ENCODE data around the gene KRT71. TPM values are rescaled to one million over a fixed set of nuclear protein-coding genes. Genes with fewer than 3 reads are reported as not detected.
"Not testable (repeated sequence)": the region's sequence is repeated elsewhere in the genome, so short reads cannot be mapped to it uniquely, and the experiment has no call there.

KRT71 gene
- polyA plus RNA-seq, 1 donor: not detected

DNA sequence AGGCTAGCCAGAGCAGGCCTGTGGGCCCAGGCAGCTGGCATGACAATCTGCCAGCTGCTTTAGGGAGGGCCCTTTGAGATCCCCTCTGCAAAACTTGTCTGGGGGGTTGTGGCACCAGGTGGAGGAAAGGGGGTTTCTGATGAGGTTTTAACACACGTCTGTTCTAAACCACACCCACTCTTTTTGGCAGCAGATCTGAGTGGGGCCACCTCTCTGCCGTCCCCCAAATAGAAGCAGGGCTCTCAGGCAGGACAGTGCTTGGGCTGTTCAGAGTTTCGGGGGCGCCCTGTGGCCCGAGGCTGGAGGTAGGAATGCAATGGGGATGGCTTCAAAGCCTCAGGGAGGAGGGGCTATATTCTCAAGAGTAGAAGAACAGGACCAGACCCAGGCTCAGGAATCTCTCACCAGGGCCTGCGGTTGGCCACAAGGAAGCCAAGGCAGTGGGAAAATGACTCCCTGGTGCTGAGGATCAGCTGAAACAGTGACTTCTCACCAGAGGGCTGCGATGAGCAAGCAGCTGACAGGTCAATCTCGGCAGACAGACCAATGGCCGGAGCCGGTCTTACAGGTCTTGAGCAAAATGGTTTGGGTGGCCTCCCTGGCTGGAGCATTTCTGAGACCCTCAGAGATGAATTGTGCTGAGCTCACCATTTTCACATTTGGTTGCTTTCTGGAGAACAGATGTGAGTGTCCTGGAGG, 31.2 kb downstream of the KRT71 start:
- no peak for DNase-seq

DNA sequence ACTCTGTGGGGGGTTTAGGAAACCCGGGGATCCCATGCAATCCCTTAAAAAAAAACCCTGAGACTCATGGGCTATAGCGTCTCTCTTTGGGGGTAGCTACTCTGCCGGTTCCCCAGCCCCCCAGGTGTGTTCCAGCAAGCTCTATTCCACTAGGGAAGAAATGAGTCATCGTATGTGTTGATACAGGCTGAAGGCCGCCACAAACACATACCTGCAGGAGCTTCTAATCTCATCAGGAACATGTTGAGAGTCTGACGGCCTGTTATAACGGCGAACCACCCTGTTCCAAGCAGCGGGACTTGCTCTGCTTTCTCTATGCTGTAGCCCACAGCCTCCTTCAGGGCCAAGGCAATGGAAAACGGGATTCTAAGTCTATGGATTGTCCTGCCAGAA, 31.8 kb downstream of the KRT71 start:
- no peak for DNase-seq

DNA sequence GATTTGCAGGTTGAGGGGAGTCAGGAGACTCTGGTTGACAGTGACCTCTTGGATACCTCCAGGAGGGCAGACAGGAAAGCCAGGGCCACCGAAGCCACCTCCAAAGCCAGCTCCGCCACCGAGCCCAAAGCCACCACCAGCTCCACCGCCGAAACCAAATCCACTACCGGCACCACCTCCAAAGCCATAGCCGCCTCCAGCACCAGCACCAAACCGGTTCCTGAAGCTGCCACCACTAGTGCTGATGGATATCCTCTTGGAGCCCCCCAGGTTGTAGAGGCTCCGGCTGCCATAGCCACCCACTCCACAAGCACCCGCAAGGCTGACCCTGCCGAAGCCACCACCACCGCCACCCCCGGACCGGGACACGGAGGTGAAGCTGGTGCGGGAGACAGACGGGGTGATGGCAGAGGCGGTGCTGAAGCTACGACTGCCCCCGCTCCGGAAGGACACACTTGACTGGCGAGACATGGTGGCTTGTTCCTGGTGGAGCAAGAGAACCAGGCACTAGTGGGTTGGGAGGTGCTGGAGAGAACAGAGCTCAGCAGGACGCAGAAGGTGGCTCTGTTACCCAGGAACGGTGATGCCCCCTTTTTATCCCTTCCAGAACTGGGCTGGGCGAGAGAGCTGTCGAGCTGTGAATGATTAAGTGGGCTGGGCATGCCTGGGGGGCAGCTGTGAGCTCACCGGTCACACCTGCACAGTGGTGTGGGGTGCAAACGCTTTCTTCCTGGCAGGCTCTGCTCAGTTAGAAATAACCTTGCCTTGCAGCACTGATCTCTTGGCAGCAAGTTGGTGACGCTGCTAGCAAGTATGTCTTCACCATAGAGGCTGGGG, 32.9 kb downstream of the KRT71 start, which contains the start of gene KRT5:
Gene KRT5 (minus strand): TSS at position 569 of the 837 bp plus-strand sequence. CDS start 98 bp downstream, at position 471.
- no peak for DNase-seq

DNA sequence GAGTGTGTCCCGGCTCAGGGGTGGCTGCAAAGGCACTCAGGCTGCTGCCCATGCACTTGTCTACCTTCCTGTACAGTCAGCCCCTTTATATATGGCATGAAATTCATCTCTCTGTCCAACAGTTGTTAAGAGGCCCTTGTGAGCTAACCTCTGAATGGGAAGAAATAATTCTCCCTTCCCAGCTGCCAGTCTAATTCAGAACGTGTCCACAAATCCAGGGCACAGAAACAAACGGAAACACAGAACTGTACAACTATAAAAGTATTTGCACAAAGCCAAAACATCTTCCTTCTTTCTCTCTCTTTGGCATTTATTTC, 33.6 kb downstream of the KRT71 start:
- no peak for DNase-seq

DNA sequence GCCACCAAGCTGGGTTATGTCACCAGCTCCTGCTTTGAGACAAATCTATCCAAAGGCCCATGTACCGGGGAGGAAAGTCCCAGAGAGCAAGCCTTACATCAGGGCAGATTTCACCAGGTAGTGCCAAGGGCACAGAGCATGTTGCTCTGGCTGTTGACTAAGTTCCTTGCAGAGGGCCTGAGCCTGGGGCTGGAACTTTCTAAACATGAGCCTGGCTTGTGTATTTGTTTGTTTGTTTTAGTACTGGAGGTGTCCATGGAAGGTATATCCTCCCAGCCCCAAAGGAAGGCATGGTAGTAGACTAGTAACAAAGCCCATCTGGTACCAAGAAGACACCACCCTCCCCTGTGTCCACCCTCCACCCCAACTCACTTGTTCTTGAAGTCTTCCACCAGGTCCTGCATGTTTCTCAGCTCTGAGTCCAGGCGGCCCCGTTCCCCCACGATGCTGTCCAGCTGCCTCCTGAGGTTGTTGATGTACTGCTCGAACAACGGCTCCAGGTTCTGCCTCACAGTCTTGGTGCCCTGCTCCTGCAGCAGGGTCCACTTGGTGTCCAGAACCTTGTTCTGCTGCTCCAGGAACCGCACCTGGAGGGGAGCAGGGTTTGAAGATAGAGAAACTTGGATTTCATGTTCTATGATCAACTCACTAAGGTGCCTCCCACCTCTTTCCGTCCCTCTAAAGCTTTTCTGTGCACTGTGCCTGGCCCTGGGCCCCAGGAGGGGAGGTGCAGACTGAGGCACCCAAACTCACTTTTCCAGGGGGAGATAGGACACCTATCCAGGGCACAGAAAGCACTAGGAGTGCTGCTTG, 34.2 kb downstream of the KRT71 start:
- DNase-seq: no peak

DNA sequence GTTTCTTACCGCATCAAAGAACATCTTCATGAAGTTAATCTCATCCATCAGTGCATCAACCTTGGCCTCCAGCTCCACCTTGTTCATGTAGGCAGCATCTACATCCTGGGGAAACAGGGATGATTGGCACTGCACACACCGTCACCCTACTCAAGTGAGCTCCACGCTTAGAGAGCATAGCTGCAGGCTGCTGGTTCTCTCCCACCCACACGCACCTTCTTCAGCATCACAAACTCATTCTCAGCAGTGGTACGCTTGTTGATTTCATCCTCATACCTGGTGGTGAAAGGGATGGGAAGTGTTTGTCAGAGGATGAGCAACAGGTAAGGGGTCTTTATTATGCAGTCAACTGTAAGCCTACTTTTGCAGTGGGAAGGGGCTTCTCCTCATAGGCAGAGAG, 35.1 kb downstream of the KRT71 start:
- DNase-seq: no peak

DNA sequence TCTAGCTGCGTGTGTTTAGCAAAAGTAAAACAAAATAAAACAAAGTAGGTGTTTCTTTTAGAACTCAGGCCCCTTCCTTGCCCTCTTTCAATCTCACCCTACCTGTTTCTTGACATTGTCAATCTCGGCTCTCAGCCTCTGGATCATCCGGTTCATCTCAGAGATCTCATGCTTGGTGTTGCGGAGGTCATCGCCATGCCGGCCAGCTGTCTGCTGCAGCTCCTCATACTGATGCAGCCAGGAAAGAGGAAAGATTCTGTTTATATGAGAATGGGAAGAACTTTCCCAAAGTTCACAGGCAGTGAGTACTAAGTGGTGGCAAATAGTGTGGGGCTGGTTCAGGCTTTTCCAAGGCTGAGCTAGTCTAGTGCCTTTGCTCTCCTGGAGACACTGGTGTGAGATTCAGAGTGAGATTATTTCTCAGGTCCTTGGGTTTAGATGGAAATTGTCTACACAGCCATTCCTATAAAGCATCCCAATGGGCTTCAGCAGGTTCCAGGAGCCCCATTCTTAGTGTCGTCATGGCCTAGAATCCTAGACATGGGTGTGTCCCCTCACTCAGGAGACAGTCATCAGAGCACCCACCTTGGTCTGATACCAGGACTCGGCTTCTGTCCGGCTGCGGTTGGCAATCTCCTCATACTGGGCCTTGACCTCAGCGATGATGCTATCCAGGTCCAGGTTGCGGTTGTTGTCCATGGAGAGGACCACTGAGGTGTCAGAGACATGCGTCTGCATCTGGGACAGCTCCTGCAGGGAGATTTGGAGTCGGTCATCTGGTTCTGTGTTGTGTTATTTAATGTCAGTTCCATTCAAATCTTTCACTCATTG, 35.7 kb downstream of the KRT71 start:
- no peak for DNase-seq

DNA sequence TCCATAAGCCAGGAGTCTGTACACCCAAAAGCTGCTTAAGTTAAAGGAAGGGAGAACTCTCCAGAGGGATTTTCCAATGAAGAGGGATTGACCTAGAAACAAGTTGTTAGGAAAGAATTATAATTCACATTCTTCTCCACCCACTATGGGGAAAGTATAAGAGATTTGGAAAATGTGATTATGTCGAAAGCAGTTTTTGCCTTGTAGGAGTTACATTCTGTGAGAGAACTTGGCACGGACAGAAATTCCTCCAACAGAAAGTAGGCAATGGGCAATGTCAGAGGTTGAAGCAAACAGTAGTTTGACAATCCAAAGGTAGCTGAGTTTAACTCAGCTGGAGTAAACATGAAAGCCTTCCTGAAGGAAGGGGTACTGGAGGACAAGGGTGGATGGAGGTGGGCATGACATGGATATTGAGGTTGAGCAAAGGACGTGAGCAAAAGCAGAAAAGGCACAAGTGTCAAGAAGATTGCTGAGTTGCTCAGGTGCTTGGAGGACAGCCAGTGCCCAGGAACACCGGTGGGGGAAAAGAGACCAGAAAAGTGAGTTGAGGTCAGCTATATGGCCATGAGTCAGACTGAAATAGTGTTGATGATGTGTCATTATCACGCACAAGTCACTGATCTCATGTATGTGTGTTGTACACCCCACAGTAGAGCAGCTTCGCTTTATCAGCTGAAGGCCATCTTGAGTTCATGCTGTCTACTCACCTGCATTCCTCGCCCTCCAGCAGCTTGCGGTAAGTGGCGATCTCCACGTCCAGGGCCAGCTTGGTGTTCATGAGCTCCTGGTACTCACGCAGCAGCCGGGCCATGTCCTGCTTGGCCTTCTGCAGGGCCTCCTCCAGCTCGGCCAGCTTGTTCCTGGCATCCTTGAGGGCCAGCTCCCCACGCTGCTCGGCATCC, 36.8 kb downstream of the KRT71 start:
- DNase-seq: no peak

DNA sequence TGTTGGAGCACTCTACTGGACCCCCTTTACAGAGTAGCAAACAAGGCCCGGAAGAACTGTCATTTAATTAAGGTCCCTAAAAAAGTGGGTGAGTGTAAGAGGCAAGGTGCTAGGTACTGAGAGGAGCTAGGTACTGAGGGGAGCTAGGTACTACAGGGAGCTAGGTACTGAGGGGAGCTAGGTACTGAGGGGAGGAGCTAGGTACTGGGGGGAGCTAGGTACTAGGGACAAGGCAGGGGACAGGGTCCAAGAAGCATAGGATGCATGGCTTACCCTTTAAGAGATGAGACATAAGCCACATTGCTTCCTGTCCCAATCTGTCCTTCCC, 37.7 kb downstream of the KRT71 start:
- DNase-seq: no peak

DNA sequence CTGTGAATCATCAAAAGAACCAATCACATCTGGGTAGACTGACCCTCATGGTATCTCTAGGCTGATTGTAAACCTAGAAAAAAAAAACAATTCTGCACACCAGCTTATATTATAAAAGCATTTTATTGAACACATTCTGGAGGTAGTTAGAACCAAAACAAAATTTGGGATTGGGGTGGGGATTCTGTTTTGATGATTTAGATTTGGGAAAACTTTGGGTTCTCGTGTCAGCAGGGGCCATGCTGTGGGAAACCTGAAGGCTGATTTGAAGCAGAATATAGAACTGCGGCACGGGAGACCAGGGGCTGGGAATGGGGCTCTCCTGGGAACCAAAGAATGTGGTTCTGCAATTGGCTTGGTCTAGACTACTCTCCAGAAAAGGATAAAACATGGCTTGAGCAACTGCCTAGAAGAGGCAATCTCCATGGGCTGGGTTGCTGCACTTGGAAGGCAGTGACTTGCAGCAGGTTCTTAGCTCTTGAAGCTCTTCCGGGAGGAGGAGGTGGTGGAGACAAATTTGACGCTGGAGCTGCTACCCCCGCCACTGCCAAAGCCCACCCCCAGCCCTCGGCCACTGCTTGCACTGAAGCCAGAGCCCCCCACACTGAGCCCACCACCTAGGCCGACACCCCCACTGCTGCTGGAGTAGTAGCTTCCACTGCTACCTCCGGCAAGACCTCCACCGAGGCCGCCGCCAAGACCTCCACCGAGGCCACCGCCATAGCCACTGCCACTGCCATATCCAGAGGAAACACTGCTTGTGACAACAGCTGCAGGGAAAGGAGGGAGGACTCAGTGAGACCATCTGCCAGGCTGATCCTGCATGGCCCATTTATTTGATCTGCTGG, 38.2 kb downstream of the KRT71 start:
- DNase-seq: no peak

DNA sequence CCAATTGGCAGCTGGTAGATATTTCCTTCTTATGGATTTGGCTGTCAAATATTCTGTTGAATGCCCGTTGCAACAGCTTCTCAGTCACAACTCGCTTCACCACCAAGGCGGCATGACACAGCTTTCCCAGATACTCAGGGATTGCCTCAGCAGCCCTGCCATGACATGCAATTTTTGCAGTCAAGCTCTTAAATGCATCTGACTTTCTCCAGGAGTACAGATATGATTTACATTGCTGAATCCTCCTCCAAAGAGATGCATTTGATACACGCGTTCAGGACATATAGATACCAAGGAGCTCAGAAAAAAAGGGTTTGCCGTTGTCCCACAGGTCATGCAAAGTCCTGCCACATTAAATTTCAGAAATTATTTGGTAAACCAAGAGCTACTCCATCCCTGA, 39.2 kb downstream of the KRT71 start:
- no peak for DNase-seq

DNA sequence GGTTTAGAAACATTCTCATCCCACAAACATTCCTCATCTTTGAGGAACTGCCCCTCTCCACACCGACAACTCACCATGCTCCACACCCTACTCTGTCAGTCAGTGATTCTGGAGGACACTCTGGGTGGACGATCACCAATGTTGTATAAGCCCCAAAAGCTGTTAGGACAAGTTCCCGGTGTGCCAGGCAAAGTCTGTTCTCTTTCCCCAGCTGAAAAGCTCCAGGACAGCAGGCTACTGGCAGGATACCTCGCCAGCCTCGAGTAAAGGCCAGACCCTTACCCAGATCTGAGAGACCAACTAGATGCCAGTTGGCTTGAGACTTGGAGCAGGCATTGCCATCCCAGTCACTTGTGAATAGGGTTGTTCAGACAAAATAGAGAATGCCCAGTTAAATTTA, 44.7 kb downstream of the KRT71 start:
- DNase-seq: no peak

DNA sequence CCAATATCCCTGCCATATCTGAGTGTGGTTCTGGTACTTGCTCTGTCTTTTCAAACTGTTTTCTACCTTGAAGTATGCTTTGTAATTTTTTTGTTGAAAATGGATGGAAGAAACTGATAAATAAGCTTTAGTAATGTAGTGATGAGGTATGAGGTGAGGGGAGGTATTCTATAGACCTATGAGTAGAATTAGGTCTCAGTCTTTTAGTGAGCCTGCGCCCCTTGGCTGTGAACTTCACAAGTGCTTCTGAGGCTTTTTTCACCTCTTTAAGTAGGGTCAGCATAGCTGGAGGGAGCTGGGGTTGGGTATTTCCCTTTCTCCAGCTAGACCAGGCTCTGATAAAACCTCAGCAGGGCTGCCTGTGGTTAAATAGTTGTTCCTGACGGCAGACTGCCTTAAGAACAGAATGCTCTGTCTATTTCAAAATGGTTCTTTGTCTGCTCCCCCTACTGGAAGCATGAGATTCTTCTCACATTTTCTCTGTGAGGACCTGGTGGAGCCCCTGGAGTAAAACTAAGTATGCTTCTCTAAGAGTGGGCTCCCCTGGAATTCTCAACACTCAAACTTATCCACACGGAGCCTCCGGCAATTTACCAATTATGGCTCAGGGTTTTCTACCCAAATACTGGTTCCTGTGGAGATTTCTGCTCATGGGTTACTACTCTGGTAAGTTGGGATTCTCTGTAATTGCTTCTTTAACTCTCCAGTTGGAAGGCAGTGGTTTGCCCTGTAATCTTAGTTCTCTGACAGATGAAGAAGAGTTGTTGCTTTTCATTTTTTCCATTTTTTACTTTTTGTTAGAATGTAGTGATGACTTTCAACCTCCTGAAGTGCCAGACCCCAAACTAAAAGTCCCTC, 45.9 kb downstream of the KRT71 start:
- DNase-seq: no peak

DNA sequence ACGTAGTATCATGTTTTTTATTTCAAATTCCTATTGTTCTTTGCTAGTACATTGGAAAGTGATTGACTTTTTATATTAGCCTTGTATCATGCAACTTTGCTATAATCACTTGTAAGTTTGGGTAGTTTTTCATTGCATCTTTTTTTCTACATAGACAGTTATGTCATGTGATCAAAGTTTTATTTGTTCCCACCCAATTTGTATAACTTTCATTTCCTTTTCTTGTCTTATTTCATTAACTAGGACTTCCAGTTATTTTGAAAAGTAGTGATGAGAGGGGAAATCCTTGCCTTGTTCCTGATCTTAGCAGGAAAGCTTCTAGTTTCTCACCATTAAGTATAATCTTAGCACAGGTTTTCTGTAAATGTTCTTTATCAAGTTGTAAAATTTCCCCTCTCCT, 50.1 kb downstream of the KRT71 start:
- DNase-seq: no peak

DNA sequence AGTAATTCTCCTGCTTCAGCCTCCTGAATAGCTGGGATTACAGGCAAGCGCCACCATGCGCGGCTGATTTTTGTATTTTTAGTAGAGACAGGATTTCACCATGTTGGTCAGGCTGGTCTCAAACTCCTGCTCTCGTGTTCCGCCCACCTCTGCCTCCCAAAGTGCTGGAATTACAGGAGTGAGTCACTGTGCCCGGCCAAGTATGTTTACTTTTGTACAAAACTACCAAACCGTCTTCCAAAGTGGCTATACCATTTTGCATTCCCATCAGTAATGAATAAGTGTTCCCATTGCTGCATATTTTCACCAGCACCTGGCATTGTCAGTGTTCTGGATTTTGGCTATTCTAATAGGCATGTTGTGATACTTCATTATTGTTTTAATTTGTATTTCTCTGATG, 51.5 kb downstream of the KRT71 start:
- DNase-seq: no peak

DNA sequence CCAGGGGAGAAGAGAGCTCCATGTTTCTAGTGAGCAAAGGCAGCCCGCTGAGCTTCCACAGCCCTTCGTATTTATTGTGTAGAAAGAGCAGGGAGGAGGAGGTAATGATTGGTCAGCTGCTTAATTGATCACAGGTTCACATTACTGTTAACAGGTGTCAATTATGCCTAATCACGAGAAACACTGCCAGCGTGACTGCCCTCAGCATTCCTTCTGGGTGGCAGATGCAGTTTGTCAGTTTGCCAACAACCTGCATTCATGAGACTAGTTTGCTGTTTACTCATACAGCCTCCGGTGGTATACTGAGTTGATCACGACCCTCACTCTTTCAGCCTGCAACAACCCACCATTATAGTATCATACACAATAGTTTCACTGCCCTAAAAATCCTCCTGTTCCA, 52.4 kb downstream of the KRT71 start:
- not testable (repeated sequence) for DNase-seq

DNA sequence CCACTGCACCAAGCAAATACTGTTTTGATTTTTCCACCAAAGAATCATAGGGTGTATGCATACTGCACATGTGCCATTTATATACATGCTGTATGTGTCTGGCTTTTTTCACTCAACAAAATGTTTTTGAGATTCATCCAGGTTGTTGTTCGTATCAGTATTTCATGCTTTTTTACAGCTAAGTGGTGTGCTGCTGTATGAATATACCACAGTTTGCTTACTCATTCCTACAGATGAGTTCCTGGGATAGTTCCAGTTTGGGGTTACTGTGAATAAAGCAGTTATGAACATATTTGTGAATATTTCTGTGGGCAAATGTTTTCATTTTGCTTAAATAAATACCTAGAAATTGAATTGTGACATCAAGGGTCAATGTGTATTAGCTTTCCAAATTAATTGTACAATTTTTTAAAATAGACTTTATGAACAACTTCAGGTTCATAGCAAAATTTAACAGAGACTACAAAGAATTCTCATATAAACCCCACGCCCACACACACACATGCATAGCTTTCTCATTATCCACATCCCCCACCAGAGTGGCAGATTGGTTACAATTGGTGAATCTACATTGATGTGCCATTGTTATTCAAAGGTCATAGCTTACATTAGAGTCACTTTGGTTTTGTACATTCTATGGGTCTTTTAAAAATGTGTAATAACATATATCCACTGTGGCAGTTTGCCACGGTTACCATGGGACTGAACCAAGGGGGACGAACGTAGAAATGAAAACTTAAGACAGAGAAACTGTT, 53.0 kb downstream of the KRT71 start:
- DNase-seq: no peak

DNA sequence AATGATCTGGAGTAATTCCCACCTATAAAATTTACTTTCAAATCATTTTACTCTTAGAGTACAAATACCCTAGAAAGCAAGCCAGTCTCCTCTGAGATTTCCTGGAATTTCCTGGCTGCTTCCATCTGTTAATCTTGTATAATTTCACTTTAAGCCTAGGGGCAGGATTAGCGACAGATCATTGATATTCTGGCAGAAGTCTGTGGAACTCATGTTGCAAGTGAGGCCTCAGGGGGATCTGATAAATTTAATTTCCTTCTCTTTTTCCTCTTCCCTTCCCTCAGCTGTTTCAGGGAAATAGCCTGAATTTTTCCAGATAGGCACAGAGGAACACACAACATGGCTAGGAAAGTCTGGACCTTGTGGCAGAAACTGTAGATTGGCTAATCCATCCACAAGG, 54.0 kb downstream of the KRT71 start:
- no peak for DNase-seq

Data from left kidney (tissue), 2 donors.